KOPT-K1 (cell line): ENCODE data around the gene CTSD.
"Not testable (repeated sequence)": the region's sequence is repeated elsewhere in the genome, so short reads cannot be mapped to it uniquely, and the experiment has no call there.

Source experiments
- H3K27ac ChIP-seq: fragments of 200-600 bp; sonication (generic); 2 replicates; pipeline ENCODE4 v1.5.1; 2016; ENCODE audit warnings: antibody characterized with exemption, mild to moderate bottlenecking, low read depth, low read length; ENCODE audit not compliant: poor library complexity, severe bottlenecking
- H3K36me3 ChIP-seq: fragments of 200-600 bp; sonication (generic); 2 replicates; pipeline ENCODE4 v1.5.1; 2017; ENCODE audit warnings: antibody characterized with exemption, mild to moderate bottlenecking, low read length, moderate library complexity; ENCODE audit not compliant: insufficient read depth
- H3K9me3 ChIP-seq: fragments of 200-600 bp; sonication (generic); 2 replicates; pipeline ENCODE4 v1.5.1; 2017; ENCODE audit warnings: antibody characterized with exemption, low read length, mild to moderate bottlenecking; ENCODE audit not compliant: insufficient read depth, poor library complexity, severe bottlenecking

Gene CTSD

DNA sequence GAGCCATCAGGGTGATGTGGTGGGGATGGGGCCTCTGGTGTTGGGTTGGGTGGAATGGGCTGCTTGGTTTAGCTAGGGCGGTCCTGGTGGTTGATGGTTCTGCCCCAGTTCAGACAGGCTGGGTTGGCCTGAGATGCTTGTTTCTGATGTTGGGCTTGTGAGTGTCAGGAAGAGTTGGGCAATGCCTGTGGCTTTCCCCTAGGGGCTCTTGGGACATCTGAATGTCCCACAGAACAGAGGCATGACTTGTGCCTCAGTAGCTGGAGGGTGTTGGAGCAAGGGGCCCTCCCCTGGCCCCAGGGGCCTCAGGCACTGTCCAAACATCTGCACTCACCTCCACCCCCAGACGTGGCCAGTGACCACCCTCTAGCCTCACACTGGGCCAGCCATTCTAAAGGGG is 14.0 kb upstream of the CTSD start:
- Histone ChIP-seq H3K27ac (no peak overlapping the region), H3K9me3 (no peaks in the 10 kb centered on the region), H3K36me3 (no peaks in the 10 kb centered on the region)

DNA sequence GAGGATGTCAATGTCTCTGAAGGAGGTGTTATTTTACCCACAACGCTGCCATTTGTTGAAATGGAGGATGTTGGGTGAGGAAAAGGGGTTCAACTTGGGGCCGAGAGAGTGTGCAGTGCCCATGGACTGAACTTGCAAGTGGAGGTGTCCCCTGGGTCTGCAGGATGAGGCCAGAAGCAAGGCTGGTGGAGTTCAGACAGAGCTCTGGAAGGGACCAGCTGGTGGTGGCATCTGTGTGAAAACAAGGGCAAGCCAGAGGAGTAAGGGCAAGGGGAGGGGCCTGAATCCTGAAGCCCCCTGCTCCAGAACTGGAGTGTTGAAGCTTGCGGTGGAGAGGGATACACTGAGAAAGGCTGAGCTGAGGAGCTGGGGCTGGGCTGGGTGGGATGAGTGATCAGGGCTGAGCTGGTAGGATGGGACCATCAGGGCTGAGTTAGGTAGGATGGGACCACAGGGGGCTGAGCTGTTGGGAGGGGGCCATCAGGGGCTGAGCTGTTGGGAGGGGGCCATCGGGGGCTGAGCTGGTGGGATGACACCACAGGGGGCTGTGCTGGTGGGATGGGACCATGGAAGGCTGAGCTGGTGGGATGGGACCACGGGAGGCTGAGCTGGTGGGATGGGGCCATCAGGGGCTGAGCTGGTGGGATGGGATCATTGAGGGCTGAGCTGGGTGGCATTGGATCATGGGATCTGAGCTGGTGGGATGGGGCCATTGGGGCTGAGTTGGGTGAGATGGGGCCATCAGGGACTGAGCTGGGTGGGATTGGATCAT is 13.4 kb upstream of the CTSD start:
- Histone ChIP-seq H3K27ac (no peak overlapping the region), H3K36me3 (no peaks in the 10 kb centered on the region)

DNA sequence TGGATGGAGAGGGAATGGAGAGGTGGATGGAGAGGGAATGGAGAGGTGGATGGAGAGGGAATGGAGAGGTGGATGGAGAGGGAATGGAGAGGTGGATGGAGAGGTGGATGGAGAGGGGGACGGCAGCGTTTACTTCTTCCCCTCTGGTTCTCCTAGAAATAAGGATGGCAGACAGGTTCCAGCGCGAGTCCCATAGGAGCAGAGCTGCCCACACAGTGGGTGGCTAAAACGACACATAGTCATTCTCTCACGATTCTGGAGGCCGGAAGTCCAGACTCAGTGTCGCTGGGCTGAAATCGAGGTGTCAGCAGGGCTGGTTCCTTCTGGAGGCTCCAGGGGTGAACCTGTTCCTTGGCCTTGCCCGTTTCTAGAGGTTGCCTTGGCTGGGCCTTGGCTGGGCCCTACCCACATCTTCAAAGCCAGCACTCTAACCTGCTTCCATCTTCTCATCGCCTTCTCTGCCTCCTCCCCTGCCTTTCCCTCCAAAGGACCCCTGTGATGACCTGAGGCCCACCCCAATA is 12.7 kb upstream of the CTSD start:
- no peaks in the 10 kb centered on the region for H3K9me3 ChIP-seq
- no peak overlapping the region for H3K27ac ChIP-seq
- no peaks in the 10 kb centered on the region for H3K36me3 ChIP-seq

More for the DNA sequence above, 13.4 kb upstream of the CTSD start:
- H3K9me3 ChIP-seq = no peaks in the 10 kb centered on the region

DNA sequence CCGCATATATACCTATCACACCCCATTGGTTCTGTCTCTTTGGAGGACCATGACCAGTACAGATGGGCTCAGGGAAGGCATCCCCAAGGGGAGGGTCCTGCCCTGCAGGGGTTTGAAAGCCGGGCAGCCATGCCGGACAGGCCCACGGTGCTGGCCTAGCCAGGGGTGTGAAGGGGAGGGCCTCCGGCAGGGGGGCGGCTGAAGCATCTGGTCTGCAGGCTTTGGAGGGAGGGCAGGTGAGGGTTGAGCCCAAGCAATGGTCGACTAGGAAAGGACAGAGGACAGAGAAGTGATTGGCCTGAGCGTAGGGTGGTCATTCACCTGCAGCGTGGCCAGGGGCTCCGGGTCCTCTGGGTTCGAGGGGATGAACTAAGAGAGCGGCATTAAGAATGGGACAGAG is 11.2 kb upstream of the CTSD start:
- no peaks in the 10 kb centered on the region for H3K36me3 ChIP-seq
- H3K27ac ChIP-seq = no peak overlapping the region
- no peaks in the 10 kb centered on the region for H3K9me3 ChIP-seq

DNA sequence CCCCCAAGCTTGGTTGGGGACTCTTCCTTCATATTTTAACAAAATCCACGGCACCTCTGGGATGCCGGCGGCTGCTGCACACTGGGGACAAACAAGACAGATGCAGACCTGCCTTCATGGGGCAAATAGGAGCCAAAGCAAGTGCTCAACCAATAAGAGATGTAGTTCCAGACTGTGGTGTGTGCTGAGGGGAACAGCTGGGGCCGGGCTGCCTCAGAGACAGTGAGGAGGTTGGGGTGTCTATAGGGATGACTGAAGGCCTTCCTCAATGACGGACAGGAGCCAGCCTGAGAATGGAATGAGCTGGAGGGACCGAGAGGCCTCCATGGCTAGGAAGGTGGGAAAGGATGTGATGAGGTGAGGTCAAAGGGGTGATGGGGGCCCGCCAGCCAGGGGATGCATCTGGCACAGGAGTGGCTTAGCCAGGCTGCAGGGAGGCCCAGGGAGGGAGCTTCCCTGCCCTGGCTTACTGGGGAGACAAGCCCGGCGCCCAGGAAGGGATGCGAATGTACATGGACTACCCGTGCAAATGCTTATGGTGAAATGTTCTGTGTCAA is 10.3 kb upstream of the CTSD start:
- H3K27ac ChIP-seq = no peak overlapping the region

DNA sequence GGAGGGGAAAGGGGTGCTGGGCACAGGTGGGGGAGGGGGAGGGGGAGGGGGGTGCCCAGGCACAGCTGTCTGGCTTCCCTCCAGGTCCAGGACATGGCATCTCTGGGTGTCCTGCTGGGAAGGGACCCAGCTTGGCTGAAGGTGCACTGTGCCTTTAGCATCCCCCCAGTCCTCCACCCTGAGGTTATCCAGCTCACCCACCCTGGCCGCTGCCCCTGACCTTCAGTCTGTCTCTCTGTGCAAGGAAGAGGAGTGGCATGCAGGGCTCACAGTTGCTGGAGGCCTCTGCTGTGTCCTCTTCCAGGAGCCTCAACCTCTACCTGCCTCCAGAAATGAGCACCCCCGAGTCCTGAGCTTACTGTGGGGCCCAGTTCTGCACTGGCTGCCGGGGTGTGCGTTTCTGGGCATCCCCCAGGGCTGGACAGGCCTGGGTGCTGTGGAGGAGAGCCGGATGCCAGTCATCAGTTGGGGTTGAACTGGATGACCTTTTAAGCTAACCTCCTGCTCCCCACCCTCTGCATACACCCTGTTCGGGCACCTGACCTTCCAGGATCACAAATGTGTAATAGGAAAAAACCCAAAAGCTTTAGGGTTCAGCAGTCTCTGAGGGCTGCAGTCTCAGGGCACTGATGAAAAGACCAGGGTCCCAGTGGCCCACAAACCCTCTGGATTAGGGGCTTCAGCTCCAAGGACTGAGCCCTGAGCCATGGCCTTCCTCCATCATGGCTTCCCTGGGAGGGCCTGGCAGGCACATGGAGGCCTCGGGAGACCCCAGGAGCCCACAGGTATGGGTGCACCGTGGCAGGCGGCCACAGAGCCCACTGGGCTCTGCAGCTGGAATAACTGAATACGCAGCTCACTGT is 9.6 kb upstream of the CTSD start:
- no peak overlapping the region for H3K27ac ChIP-seq
- no peaks in the 10 kb centered on the region for H3K36me3 ChIP-seq
- H3K9me3 ChIP-seq = no peaks in the 10 kb centered on the region

More for the DNA sequence above, 10.3 kb upstream of the CTSD start:
- H3K9me3 ChIP-seq = no peaks in the 10 kb centered on the region
- H3K36me3 ChIP-seq = no peaks in the 10 kb centered on the region

DNA sequence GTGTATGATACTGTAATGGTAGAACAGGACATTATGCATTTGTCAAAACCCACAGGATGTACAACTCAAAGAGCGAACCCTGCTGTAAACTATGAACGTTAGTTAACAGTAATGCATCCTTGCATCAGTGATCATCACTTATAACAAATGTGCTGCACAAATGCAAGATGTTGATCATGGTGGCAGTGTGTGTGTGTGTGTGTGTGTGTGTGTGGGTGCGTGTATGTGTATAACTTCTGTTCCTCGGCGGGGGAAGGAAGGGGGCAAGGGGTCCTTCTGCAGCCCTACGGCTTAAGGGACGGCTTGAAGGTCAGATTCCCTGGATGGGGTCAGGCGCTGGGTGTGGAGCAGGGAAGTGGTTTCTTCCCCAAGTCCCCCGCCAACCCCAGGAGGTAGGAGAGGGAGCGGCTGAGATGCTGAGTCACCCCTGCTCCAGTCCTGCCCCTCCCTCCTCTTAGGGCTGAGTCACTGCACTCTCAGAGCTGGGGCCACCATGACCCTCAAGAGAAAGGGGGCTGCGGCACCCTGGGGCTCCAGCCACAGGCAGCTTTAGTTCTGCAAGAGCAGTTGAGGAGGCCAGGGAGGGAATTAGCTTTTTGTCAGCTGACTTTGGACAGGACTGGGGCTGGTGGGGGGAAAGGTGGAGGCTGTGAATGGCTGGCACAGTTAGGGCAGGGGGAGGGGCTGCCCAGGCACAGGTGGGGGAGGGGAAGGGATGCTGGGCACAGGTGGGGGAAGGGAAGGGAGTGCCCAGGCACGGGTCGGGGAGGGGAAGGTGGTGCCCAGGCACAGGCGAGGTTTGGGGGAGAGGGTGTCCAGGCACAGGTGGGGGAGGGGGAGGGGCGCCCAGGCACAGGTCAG is 8.8 kb upstream of the CTSD start:
- Histone ChIP-seq H3K27ac (peak overlapping the region; percentile 3), H3K36me3 (no peaks in the 10 kb centered on the region), H3K9me3 (no peaks in the 10 kb centered on the region)

DNA sequence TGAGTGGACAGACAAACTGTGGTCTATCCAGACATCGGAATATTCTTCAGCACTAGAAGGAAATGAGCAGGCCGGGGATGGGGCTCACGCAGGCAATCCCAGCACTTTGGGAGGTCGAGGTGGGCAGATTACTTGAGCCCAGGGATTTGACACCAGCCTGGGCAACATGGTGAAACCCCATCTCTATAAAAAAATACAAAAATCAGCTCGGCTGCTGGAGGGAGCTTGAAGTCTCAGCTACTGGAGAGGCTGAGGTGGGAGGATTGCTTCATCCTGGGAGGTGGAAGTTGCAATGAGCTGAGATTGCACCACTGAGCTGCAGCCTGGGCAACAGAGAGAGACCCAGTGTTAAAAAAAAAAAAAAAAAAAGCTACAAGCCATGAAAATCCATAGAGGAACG is 8.0 kb upstream of the CTSD start:
- Histone ChIP-seq H3K27ac (no peak overlapping the region), H3K9me3 (no peaks in the 10 kb centered on the region), H3K36me3 (no peaks in the 10 kb centered on the region)

DNA sequence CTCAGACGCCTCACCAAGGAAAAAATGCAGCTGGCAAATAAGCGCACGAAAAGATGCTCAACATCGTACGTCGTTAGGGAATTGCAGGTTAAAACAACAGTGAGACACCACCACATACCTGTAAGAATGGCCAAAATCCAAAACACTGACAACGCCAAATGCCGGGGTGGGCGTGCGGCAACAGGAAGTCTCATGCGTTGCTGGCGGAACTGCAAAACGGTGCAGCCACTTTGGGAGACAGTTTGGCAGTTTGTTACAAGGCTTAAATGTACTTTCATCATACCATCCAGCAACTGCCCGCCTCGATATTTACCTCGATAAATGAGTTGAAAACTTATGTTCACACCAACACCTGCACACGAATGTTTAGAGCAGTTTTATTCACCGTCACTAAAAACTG is 7.5 kb upstream of the CTSD start:
- Histone ChIP-seq H3K27ac (no peak overlapping the region), H3K9me3 (no peaks in the 10 kb centered on the region), H3K36me3 (no peaks in the 10 kb centered on the region)

DNA sequence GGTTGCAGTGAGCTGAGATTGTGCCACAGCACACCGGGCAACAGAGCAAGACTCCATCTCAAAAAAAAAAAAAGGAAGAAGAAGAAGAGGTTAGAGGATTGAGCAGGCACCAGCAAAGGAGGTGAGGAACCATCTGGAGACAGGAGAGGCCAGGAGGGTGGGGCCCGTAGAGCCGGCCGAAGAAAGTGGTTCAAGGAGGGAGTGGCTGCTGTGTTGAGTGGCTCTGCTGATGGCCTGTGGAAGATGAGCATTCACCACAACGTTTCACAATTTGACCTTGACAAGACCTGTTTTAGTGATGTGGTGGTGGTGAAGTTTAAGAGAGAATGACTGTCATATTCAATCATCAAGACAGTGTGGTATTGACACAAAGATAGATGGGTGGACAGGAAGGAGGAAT is 6.8 kb upstream of the CTSD start:
- no peaks in the 10 kb centered on the region for H3K9me3 ChIP-seq
- no peaks in the 10 kb centered on the region for H3K36me3 ChIP-seq
- H3K27ac ChIP-seq = no peak overlapping the region

DNA sequence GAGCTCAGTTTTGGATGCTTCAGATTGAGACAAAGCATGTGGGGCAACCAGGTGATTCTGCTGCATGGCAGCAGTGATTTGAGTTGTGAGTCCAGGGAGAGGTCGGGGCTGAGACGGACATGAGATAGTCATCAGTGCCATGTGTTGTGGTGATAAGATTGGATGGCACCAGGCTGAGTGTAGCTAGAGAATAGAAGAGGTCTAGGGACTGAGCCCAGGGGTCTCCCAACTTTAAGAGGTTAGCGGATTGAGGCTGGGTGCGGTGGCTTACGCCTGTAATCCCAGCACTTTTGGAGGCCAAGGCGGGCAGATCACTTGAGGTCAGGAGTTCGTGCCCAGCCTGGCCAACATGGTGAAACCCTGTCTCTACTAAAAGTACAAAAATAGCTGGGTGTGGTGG is 6.3 kb upstream of the CTSD start:
- Histone ChIP-seq H3K27ac (no peak overlapping the region), H3K9me3 (no peaks in the 10 kb centered on the region), H3K36me3 (no peaks in the 10 kb centered on the region)

DNA sequence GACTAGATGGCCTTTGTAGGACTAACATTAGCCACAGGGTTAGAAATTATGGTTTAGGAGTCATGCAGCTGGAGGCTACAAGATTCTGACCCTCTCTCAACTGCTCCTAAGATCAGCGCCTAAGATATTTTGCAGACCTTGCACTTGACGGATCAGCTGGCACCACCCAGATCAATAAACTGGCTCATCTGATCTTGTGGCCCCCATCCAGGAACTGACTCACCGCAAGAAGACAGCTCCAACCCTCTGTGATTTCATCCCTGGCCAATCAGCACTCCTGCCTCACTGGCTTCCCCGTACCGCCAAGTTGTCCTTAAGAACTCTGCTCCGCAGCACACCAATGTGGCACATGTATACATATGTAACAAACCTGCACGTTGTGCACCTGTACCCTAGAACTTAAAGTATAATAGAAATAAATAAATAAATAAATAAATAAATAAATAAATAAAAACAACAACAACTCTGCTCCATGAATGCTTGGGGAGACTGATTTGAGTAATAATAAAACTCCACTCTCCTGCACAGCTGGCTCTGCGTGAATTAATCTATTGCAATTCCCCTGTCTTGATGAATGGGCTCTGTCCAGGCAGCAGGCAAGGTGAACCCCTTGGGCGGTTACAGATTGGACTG is 5.7 kb upstream of the CTSD start:
- H3K36me3 ChIP-seq, H3K9me3 ChIP-seq, H3K27ac ChIP-seq: not testable (repeated sequence)

DNA sequence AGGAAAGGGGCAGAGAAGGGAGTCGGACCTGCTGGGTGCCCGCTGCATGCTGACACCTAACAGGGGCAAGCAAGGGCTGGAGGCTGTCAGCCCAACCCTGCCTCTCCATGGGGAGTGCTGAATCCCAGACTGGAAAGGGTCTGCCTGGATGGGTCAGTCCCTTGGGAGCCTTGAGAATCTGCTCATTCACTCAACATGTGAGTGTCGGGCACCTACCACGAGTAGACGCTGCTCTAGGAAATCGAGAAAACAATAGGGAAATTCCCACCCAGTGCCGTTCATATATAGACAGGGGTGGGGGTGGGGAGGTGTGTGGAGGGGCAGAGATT is 4.4 kb upstream of the CTSD start:
- H3K36me3 ChIP-seq = no peaks in the 10 kb centered on the region
- no peak overlapping the region for H3K27ac ChIP-seq
- no peaks in the 10 kb centered on the region for H3K9me3 ChIP-seq

DNA sequence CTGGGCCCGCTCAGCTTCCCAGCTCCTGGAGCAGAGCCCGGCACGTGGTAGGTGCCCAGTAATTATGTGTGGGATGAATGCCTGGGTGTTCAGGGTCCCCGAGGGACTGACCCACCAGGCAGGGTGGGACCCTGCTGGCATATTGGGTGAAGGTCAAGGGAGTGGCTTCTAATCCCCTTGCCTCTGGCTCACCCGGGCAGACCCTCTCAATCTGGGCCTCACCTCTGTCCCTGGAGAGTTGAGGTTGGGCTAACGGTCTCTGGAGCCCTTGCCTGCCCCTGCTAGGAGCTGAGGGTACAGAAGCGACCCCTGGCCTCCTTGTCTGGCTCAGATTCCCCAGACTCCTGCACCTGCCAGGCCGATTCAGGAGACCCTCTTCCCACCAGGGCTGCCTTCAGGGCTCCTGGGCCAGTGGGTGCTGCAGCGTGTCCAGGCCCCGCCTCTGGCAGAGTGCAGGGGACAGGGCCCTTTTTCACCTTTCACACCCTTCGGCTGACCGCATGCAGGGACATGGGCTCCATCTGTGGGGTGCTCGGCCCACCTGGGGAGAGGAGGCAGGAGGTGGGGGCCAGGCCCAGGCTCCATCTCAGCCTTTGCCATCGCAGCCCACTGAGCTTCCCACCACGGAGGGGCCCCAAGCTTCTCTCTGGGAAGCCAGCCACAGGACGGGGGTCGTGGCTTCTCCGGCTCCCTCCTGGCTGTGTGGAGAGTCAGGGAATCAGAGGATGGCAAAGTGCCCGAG is 3.8 kb upstream of the CTSD start:
- Histone ChIP-seq H3K36me3 (no peaks in the 10 kb centered on the region), H3K27ac (no peak overlapping the region), H3K9me3 (no peaks in the 10 kb centered on the region)
